Small intestine (tissue), 7 donors: ENCODE results near the gene SNAP23. TPM values are rescaled to one million over a fixed set of nuclear protein-coding genes. Genes with fewer than 3 reads are reported as not detected.
A peak's percentile ranks its signal among the peaks of the same experiment; 100 is the strongest.

Experiments used
- DNase-seq, 2 donors: peaks; one replicate each; pipeline versions ENCODE4 v3.0.0 to v3.0.0-alpha.2; 2013
- FAIRE-seq: peaks from 2 replicates; lab custom pipeline; 2012; peaks lifted over from hg19 to GRCh38; lab: Jason Lieb, UNC
- H3K27ac ChIP-seq, 3 donors: one replicate each; pipeline ENCODE4 v1.5.1; 2013; ENCODE audit warnings: low read length in 2 of 3, mild to moderate bottlenecking in 2 of 3, control low read depth in 1 of 3, inconsistent platforms in 1 of 3, low read depth in 1 of 3, moderate library complexity in 1 of 3
- H3K27me3 ChIP-seq, 3 donors: one replicate each; pipeline ENCODE4 v1.6.1; 2013; ENCODE audit warnings: low read length in 3 of 3, inconsistent platforms in 1 of 3; ENCODE audit not compliant: control insufficient read depth in 3 of 3, insufficient read depth in 3 of 3
- H3K36me3 ChIP-seq, 3 donors: one replicate each; pipeline ENCODE4 v1.6.1; 2013; ENCODE audit warnings: low read length in 3 of 3, inconsistent platforms in 1 of 3, low read depth in 1 of 3, mild to moderate bottlenecking in 1 of 3, moderate library complexity in 1 of 3; ENCODE audit not compliant: control insufficient read depth in 3 of 3, insufficient read depth in 2 of 3
- H3K4me1 ChIP-seq, 3 donors: one replicate each; pipeline ENCODE4 v1.6.1; 2013; ENCODE audit warnings: low read length in 2 of 3, inconsistent platforms in 1 of 3, low read depth in 1 of 3, mild to moderate bottlenecking in 1 of 3, moderate library complexity in 1 of 3; ENCODE audit not compliant: control insufficient read depth in 3 of 3, insufficient read depth in 2 of 3
- H3K4me3 ChIP-seq, 3 donors: one replicate each; pipeline ENCODE4 v1.5.1; 2013; ENCODE audit warnings: low read length in 3 of 3, control low read depth in 1 of 3, inconsistent platforms in 1 of 3, low read depth in 1 of 3, mild to moderate bottlenecking in 1 of 3, moderate library complexity in 1 of 3
- H3K9me3 ChIP-seq, 2 donors: one replicate each; pipeline ENCODE4 v1.6.1; 2013; ENCODE audit warnings: low read depth in 1 of 2, low read length in 1 of 2; ENCODE audit not compliant: control insufficient read depth in 2 of 2, insufficient read depth in 1 of 2
- WGBS, 3 donors: extraction: QIAGEN DNeasy Blood & Tissue Kit; methylation state at CpG; one replicate each; pipeline ENCODE4 v1.1.7; 2013; 5-methylcytosine and 5-hydroxymethylcytosine counted together
- polyA plus RNA-seq, 4 donors: library from polyadenylated mRNA; stranded (reverse) in 3 of 4; unstranded in 1 of 4; fragments of 200-250 nt in 3 of 4; fragments of 120-200 nt in 1 of 4; gene quantifications; one replicate each; pipeline versions ENCODE4 v1.2.1 to v1.2.3, GENCODE V29; 2013
- donor health status: healthy with polysubstance abuse.
- donor health status: control.
- donor health status: control.
- donor health status: Bipolar disorder and iron deficiency.
- donor health status: healthy.

SNAP23 gene
- polyA plus RNA-seq, 4 donors: 39.6 to 163 (median 113) TPM

DNA sequence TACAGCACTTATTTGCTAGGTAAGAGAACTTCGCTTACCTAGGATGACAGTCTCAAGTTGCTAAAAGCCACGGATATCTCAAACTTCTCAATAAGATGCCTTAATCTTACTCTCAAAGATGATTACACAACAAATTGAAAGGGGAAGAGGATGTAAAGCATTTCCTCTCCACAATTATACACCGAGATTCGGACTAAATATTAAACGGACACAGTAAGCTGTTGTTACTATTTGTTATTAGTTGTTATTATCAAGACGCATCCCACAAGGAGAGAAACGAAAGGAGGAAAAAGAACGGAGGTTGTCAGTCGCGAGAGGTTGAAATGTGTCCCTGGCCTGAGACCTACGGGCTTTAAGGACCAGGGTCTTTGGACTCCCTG, 5.2 kb upstream of the SNAP23 start:
- H3K36me3 ChIP-seq: peaks cover 0 to 6% (median 0%) of the 10 kb centered on the region in 3 donors
- FAIRE-seq (no peak), DNase-seq (peak; percentile 45 to 61)
- H3K27ac ChIP-seq: peak overlapping the region; percentile 89 to 96 (median 96)
- H3K4me1 ChIP-seq: peaks cover 2 to 8% (median 4%) of the 10 kb centered on the region in 3 donors
- peak overlapping the region; percentile 76 to 98 (median 93) for H3K4me3 ChIP-seq
- H3K27me3 ChIP-seq: no peaks in the 10 kb centered on the region
- WGBS, 3 donors: 2 to 3% (median 2%) methylated on average over 11 of the region's 11 CpGs
- no peaks in the 10 kb centered on the region for H3K9me3 ChIP-seq

DNA sequence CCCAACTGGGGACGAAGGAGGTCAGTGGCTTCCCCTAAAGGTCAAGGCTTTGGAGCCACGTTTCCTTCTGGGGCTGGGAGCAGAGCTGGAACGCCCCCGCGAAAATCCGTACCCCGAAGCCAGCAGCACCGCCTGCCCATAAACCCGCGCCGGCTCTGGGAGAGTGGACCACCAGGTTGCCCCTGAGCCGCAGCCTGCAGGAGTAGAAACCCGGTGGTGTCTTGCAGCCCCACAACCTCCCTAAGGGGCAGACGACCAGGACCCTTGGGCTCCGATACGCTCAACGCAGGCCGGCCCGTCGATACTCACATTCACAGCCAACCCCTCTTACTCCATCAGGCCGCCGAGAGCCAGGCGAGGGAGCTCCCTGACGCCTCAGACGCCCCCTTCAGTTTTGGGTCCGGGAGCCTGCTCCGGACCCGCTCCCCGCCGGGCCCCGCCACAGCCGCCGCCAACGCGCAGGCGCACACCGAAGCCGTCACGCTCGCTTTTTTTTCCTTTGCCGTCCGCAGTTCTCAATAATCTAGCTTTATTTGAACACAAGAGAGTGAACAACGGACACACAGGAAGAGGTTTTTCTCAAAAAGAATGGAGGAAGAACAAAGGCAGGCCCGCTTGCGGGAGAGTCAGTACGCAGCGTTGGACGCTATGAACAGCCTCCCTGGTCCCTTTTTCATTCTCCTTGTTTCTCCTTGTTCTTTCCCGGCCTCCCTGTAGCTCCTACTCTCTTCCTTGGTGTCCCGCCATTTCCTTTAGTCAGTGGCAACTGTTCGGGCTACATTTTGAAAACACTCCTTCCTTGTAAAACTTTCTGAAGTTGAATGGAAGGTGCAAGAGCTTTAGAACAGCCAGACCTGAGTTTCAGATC, 4.5 kb upstream of the SNAP23 start, which contains the start of gene ZNF106:
Gene ZNF106, minus strand, starts transcription at position 471 of the 868 bp plus-strand sequence. CDS start 18,852 bp downstream, outside the sequence.
- FAIRE-seq (no peak), DNase-seq (peak; percentile 93)
- Histone ChIP-seq H3K36me3 (peaks cover 0 to 6% (median 0%) of the 10 kb centered on the region in 3 donors), H3K27ac (peak within 1 kb of the TSS; percentile 89 to 96 (median 96)), H3K9me3 (no peaks in the 10 kb centered on the region), H3K4me1 (peaks cover 2 to 8% (median 4%) of the 10 kb centered on the region in 3 donors), H3K27me3 (no peaks in the 10 kb centered on the region), H3K4me3 (peak within 1 kb of the TSS; percentile 76 to 98 (median 93))
- 0 to 1% (median 0%) methylated on average over 51 of the region's 51 CpGs for WGBS, 3 donors

GRCh38 chr15:42491539-42492225, 3.8 kb upstream of the SNAP23 start:
- Histone ChIP-seq H3K9me3 (no peaks in the 10 kb centered on the region), H3K4me3 (peak overlapping the region; percentile 34 to 98 (median 93)), H3K36me3 (peaks cover 0 to 2% (median 0%) of the 10 kb centered on the region in 3 donors), H3K4me1 (peaks cover 2 to 12% (median 4%) of the 10 kb centered on the region in 3 donors), H3K27ac (peak overlapping the region; percentile 89 to 96 (median 96)), H3K27me3 (no peaks in the 10 kb centered on the region)
- 71 to 84% (median 75%) methylated on average over 18 of the region's 18 CpGs for WGBS, 3 donors
- DNase-seq (peak in 1 of 2 donors; percentile 70), FAIRE-seq (no peak)

- Histone ChIP-seq H3K4me3 (no peak overlapping the region), H3K4me1 (peaks cover 4 to 29% (median 8%) of the 10 kb centered on the region in 3 donors), H3K27ac (peak overlapping the region in 1 of 3 donors; percentile 90), H3K27me3 (no peaks in the 10 kb centered on the region), H3K9me3 (no peaks in the 10 kb centered on the region), H3K36me3 (peaks cover 0 to 6% (median 0%) of the 10 kb centered on the region in 3 donors)
- DNase-seq (no peak), FAIRE-seq (no peak)
- 82 to 90% (median 85%) methylated on average over 1 of the region's 1 CpG for WGBS, 3 donors
Observed at GRCh38 chr15:42493679-42494078, 1.8 kb upstream of the SNAP23 start.

GRCh38 chr15:42494998-42495360, 455 bp upstream of the SNAP23 start:
- peaks cover 0 to 11% (median 0%) of the 10 kb centered on the region in 3 donors for H3K36me3 ChIP-seq
- peak overlapping the region; percentile 68 to 76 (median 71) for H3K4me3 ChIP-seq
- WGBS, 3 donors: 2 to 6% (median 4%) methylated on average over 10 of the region's 10 CpGs
- no peak for FAIRE-seq
- no peaks in the 10 kb centered on the region for H3K27me3 ChIP-seq
- peak overlapping the region; percentile 87 to 95 (median 90) for H3K27ac ChIP-seq
- H3K9me3 ChIP-seq: no peaks in the 10 kb centered on the region
- peaks cover 8 to 32% (median 8%) of the 10 kb centered on the region in 3 donors for H3K4me1 ChIP-seq
- peak in 1 of 2 donors; percentile 75 for DNase-seq

- 48 to 63% (median 55%) methylated on average over 6 of the region's 6 CpGs for WGBS, 3 donors
- peak overlapping the region in 2 of 3 donors; percentile 58 to 73 for H3K27ac ChIP-seq
- peaks cover 4 to 29% (median 6%) of the 10 kb centered on the region in 3 donors for H3K4me1 ChIP-seq
Observed at GRCh38 chr15:42498212-42499068, 3.0 kb downstream of the SNAP23 start.

DNA sequence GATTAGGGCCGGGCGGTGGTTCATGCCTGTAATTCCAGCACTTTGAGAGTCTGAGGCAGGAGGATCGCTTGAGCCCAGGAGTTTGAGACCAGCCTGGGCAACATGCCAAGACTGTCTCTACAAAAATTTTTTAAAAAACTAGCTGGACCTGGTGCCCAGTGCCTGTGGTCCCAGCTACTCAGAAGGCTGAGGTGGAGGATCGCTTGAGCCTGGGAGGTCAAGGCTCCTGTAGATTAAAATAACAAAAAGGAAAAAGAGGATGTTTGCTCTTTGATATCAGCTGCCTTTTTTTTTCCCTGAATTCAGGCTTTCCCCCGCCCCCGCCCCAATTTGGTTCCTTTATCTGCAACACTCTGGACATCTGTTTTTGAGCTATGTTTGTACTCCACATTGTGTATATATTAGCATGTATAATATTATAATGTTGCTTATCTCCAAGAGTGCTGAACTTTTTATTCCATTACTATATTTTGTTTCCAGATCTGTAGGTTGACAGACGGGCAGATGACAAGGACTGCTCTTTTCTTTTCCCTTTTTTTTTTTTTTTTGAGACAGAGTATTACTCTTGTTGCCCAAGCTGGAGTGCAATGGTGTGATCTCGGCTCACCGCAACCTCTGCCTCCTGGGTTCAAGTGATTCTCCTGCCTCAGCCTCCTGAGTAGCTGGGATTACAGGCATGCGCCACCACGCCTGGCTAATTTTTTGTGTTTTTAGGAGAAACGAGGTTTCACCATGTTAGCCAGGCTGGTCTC, 4.6 kb downstream of the SNAP23 start:
- no peak for FAIRE-seq
- Histone ChIP-seq H3K27ac (peak overlapping the region; percentile 65 to 73 (median 68)), H3K4me1 (peaks cover 6 to 31% (median 6%) of the 10 kb centered on the region in 3 donors), H3K36me3 (peaks cover 0 to 16% (median 0%) of the 10 kb centered on the region in 3 donors), H3K4me3 (no peak overlapping the region), H3K27me3 (no peaks in the 10 kb centered on the region), H3K9me3 (no peaks in the 10 kb centered on the region)
- WGBS, 3 donors: 75 to 88% (median 81%) methylated on average over 12 of the region's 12 CpGs
- no peak for DNase-seq

More at GRCh38 chr15:42498212-42499068, 3.0 kb downstream of the SNAP23 start:
- H3K4me3 ChIP-seq: no peak overlapping the region
- DNase-seq (peak; percentile 13 to 83), FAIRE-seq (no peak)
- no peaks in the 10 kb centered on the region for H3K27me3 ChIP-seq
- H3K9me3 ChIP-seq: no peaks in the 10 kb centered on the region
- H3K36me3 ChIP-seq: peaks cover 0 to 14% (median 0%) of the 10 kb centered on the region in 3 donors
